H1 (cell line): Measurements from ENCODE around the gene YARS1. TPM values are rescaled to one million over a fixed set of nuclear protein-coding genes. Genes with fewer than 3 reads are reported as not detected.

Experiments used
- CTCF ChIA-PET: fragments of 300-600 bp; sonication (Branson Sonifier 250); formaldehyde crosslinking; loops from one replicate; lab custom pipeline; 2021; ENCODE audit not compliant: partially characterized antibody; lab: Charles Lee
- POLR2A ChIA-PET: fragments of 300-600 bp; sonication (Branson Sonifier 250); formaldehyde crosslinking; loops from one replicate; lab custom pipeline; 2021; ENCODE audit warnings: inconsistent platforms; ENCODE audit not compliant: partially characterized antibody; lab: Charles Lee
- DNase-seq, 2 experiments: peaks; one replicate each; pipeline versions ENCODE4 v3.0.0 to v3.0.0-alpha.2; 2010 to 2022; ENCODE audit warnings: low spot score in 2 of 2, low read depth in 1 of 2, mixed read lengths in 1 of 2
- FAIRE-seq: peaks from 2 replicates; lab custom pipeline; 2011; peaks lifted over from hg19 to GRCh38; lab: Jason Lieb, UNC
- H2AFZ ChIP-seq: 2 replicates; pipeline ENCODE4 v1.8.1; 2012; ENCODE audit warnings: low read length, inconsistent platforms
- H2AK5ac ChIP-seq: 2 replicates; pipeline ENCODE4 v1.6.1; 2013; ENCODE audit warnings: low read depth, low read length
- H2BK120ac ChIP-seq: replicated peaks from 2 replicates; pipeline ENCODE3; 2013; ENCODE audit warnings: low read depth, low read length, inconsistent platforms
- H2BK12ac ChIP-seq: 2 replicates; pipeline ENCODE4 v1.6.1; 2013; ENCODE audit warnings: low read depth, low read length
- H2BK15ac ChIP-seq: 2 replicates; pipeline ENCODE4 v1.6.1; 2013; ENCODE audit warnings: low read length
- H2BK20ac ChIP-seq: 2 replicates; pipeline ENCODE4 v1.6.1; 2013; ENCODE audit warnings: low read length
- H2BK5ac ChIP-seq: 2 replicates; pipeline ENCODE4 v1.6.1; 2013; ENCODE audit warnings: low read depth, low read length
- H3K14ac ChIP-seq: 2 replicates; pipeline ENCODE4 v1.6.1; 2013; ENCODE audit warnings: inconsistent platforms; ENCODE audit not compliant: insufficient read length
- H3K18ac ChIP-seq: 2 replicates; pipeline ENCODE4 v1.6.1; 2013; ENCODE audit warnings: low read length; ENCODE audit errors: extremely low read depth
- H3K23ac ChIP-seq: 2 replicates; pipeline ENCODE4 v1.6.1; 2013; ENCODE audit warnings: inconsistent platforms; ENCODE audit not compliant: insufficient read length
- H3K23me2 ChIP-seq: 2 replicates; pipeline ENCODE4 v1.6.1; 2013; ENCODE audit warnings: low read depth, low read length
- H3K27ac ChIP-seq: 2 replicates; pipeline ENCODE4 v1.6.1; 2011; ENCODE audit warnings: low read depth, low read length, inconsistent platforms
- H3K27me3 ChIP-seq, 4 experiments: replicated peaks in 1 of 4; 1 replicate in 1 of 4; 2 replicates in 3 of 4; pipeline versions ENCODE4 v1.6.1 to v1.8.1; 2011 to 2013; ENCODE audit warnings: low read length in 3 of 4, mild to moderate bottlenecking in 3 of 4, inconsistent platforms in 2 of 4, mixed read lengths in 2 of 4, moderate library complexity in 1 of 4; ENCODE audit not compliant: control insufficient read depth in 3 of 4, insufficient read depth in 3 of 4; ENCODE audit errors: extremely low read depth in 1 of 4
- H3K36me3 ChIP-seq, 4 experiments: 2 replicates each; pipeline versions ENCODE4 v1.6.1 to v1.8.1; 2011 to 2013; ENCODE audit warnings: mild to moderate bottlenecking in 4 of 4, low read length in 3 of 4, moderate library complexity in 2 of 4, control low read depth in 1 of 4, inconsistent platforms in 1 of 4; ENCODE audit not compliant: insufficient read depth in 4 of 4, control insufficient read depth in 2 of 4
- H3K4ac ChIP-seq: replicated peaks from 2 replicates; pipeline ENCODE3; 2013; ENCODE audit warnings: low read length, low read depth, mixed read lengths, inconsistent platforms; ENCODE audit not compliant: insufficient read length
- H3K4me1 ChIP-seq, 4 experiments: replicated peaks in 1 of 4; 1 replicate in 1 of 4; 2 replicates in 3 of 4; pipeline versions ENCODE4 v1.6.1 to v1.8.1; 2011 to 2013; ENCODE audit warnings: low read length in 3 of 4, inconsistent platforms in 2 of 4, mixed read lengths in 1 of 4; ENCODE audit not compliant: insufficient read depth in 4 of 4, control insufficient read depth in 3 of 4
- H3K4me2 ChIP-seq, 2 experiments: 2 replicates each; pipeline versions ENCODE4 v1.6.1 to v1.8.1; 2011 to 2013; ENCODE audit warnings: low read depth in 2 of 2, low read length in 2 of 2, control low read depth in 1 of 2, inconsistent platforms in 1 of 2, mild to moderate bottlenecking in 1 of 2; ENCODE audit not compliant: insufficient read depth in 1 of 2
- H3K4me3 ChIP-seq, 4 experiments: fragments of 200-600, 300-600 bp in 1 of 4; sonication (generic), shearing (Covaris generic), sonication (Bioruptor Twin) in 1 of 4; 2 replicates each; pipeline versions ENCODE4 v1.5.1 to v1.8.1; 2011 to 2016; ENCODE audit warnings: low read length in 4 of 4, low read depth in 3 of 4, control low read depth in 2 of 4, inconsistent platforms in 2 of 4, mild to moderate bottlenecking in 2 of 4, mixed read lengths in 1 of 4, moderate library complexity in 1 of 4; ENCODE audit not compliant: insufficient read depth in 2 of 4; ENCODE audit errors: extremely low read depth in 1 of 4
- H3K56ac ChIP-seq: replicated peaks from 2 replicates; pipeline ENCODE3; 2013; ENCODE audit warnings: low read depth, mild to moderate bottlenecking, mixed read lengths, low read length, inconsistent platforms; ENCODE audit not compliant: insufficient read length
- H3K79me1 ChIP-seq: 2 replicates; pipeline ENCODE4 v1.6.1; 2013; ENCODE audit warnings: low read depth, low read length, control low read depth
- H3K79me2 ChIP-seq, 2 experiments: 2 replicates each; pipeline versions ENCODE4 v1.6.1 to v1.8.1; 2012 to 2013; ENCODE audit warnings: low read length in 2 of 2, mild to moderate bottlenecking in 2 of 2, inconsistent platforms in 1 of 2; ENCODE audit not compliant: insufficient read depth in 2 of 2, control insufficient read depth in 1 of 2
- H3K9ac ChIP-seq, 4 experiments: replicated peaks in 1 of 4; 1 replicate in 1 of 4; 2 replicates in 3 of 4; pipeline versions ENCODE4 v1.6.1 to v1.8.1; 2011 to 2013; ENCODE audit warnings: low read depth in 3 of 4, low read length in 3 of 4, control low read depth in 2 of 4, mild to moderate bottlenecking in 2 of 4, moderate library complexity in 2 of 4, inconsistent platforms in 1 of 4; ENCODE audit errors: extremely low read depth in 1 of 4
- H3K9me3 ChIP-seq, 2 experiments: 2 replicates each; pipeline versions ENCODE4 v1.6.1 to v1.8.1; 2012 to 2013; ENCODE audit warnings: mild to moderate bottlenecking in 2 of 2, moderate library complexity in 2 of 2, control low read depth in 1 of 2, inconsistent platforms in 1 of 2, low read depth in 1 of 2, low read length in 1 of 2, mixed read lengths in 1 of 2; ENCODE audit not compliant: insufficient read depth in 2 of 2
- H4K20me1 ChIP-seq, 2 experiments: replicated peaks in 1 of 2; 2 replicates each; pipeline versions ENCODE3 to v1.8.1; 2011 to 2013; ENCODE audit warnings: inconsistent platforms in 2 of 2, low read length in 2 of 2, mild to moderate bottlenecking in 1 of 2; ENCODE audit not compliant: insufficient read depth in 2 of 2, control insufficient read depth in 1 of 2
- H4K5ac ChIP-seq: 2 replicates; pipeline ENCODE4 v1.6.1; 2013; ENCODE audit warnings: low read length, low read depth, mixed read lengths, inconsistent platforms; ENCODE audit not compliant: insufficient read length
- H4K8ac ChIP-seq: 2 replicates; pipeline ENCODE4 v1.8.0; 2013; ENCODE audit warnings: mild to moderate bottlenecking, moderate library complexity, low read length, inconsistent platforms; ENCODE audit not compliant: insufficient read depth; ENCODE audit errors: extremely low read depth
- H4K91ac ChIP-seq: replicated peaks from 2 replicates; pipeline ENCODE3; 2013; ENCODE audit warnings: low read length, mixed read lengths, inconsistent platforms; ENCODE audit not compliant: insufficient read length
- SIN3A ChIP-seq, 2 experiments: IDR thresholded peaks in 1 of 2; conservative IDR thresholded peaks in 1 of 2; 2 replicates each; pipeline ENCODE4 v1.6.1; 2011 to 2012; ENCODE audit warnings: low read length in 2 of 2, improper control_type of control experiment in 1 of 2, low read depth in 1 of 2, mild to moderate bottlenecking in 1 of 2
- SIX5 ChIP-seq: IDR thresholded peaks from 2 replicates; pipeline ENCODE4 v1.6.1; 2011; ENCODE audit warnings: mild to moderate bottlenecking, low read depth, low read length
- SP4 ChIP-seq: IDR thresholded peaks from 2 replicates; pipeline ENCODE4 v1.6.1; 2012; ENCODE audit warnings: low read length, inconsistent platforms
- TAF1 ChIP-seq: IDR thresholded peaks from 2 replicates; pipeline ENCODE4 v1.6.1; 2011; ENCODE audit warnings: mild to moderate bottlenecking, low read depth, low read length
- WGBS, 2 experiments: shearing (Covaris generic) in 1 of 2; methylation state at CpG; one replicate each; pipeline versions ENCODE4 v1.1.6 to v1.1.7; 2013 to 2015; ENCODE audit warnings: low lambda C conversion rate in 2 of 2, mixed read lengths in 2 of 2, inconsistent platforms in 1 of 2, low coverage in 1 of 2, missing lambda C conversion rate in 1 of 2; ENCODE audit not compliant: insufficient replicate concordance in 2 of 2, insufficient coverage in 1 of 2, insufficient read length in 1 of 2; ENCODE audit errors: extremely low coverage in 1 of 2, missing lambda C conversion rate in 1 of 2; 5-methylcytosine and 5-hydroxymethylcytosine counted together
- polyA plus RNA-seq, 7 experiments: library from polyadenylated mRNA; depleted of rRNA in 3 of 7; stranded (reverse) in 5 of 7; unstranded in 2 of 7; fragments of >200 nt in 5 of 7; fragments of 200-250 nt in 2 of 7; gene quantifications; 1 replicate in 5 of 7; 2 replicates in 1 of 7; 4 replicates in 1 of 7; pipeline versions ENCODE4 v1.2.1 to v1.2.3, GENCODE V29; 2011 to 2013; ENCODE audit warnings: missing spikeins in 2 of 7, mixed read lengths in 2 of 7
- total RNA-seq: library from RNA; stranded (reverse); fragmentation: NEBNext Ultra II Directional; extraction: Animal tissue kit (Norgen Biotek cat#: 25700); gene quantifications from 2 replicates; pipeline ENCODE4 v1.2.1, GENCODE V29; 2021

The YARS1 gene
- total and polyA plus RNA-seq, 2 of the 8 experiments (the other 6 are each of a cell fraction or from before 2014, with no cell fraction given): 47.1 to 226 TPM

DNA sequence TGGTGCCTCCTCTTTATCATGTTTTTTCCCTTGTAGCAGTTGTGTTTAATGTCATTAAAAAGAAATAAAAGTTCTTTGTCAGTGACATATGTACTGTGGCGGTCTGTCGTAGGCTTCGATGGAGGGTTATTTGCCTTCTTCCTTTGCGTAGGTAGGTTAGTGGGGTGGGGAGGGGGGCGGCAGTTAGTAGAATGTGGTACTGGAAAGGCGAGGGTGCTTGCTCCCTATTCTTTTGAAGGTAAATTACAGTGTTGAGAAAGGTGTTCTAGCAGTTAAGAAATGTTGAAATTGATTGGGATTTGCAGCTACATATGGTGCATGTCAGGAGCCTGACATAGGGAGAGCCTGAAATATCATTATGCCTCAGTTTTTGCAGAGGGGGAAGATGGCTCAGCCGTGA is 41.6 kb upstream of the YARS1 start:
- Histone ChIP-seq H3K23me2 (no peaks in the 10 kb centered on the region), H2AK5ac (no peak overlapping the region)
- no peak for DNase-seq
- no peak for TF ChIP-seq SP4
- no peak for TF ChIP-seq SIX5
- TF ChIP-seq SIN3A (conservative IDR thresholded peaks at IDR 0.05 in 1 of 2, IDR thresholded peaks at IDR 0.05 in 1 of 2; ENCODE audit: low read depth in 1 of 2, low read length in 2 of 2): no peak
- no peak for TF ChIP-seq TAF1

More for the DNA sequence above, 41.6 kb upstream of the YARS1 start:
- Histone ChIP-seq H3K4me2 (no peak overlapping the region), H3K36me3 (peaks cover 7 to 50% (median 15%) of the 10 kb centered on the region in 4 experiments; a peak in 6 of 8 replicates), H2BK20ac (no peak overlapping the region), H4K5ac (no peak overlapping the region), H3K4ac (no peak overlapping the region), H3K14ac (no peak overlapping the region), H3K27me3 (no peaks in the 10 kb centered on the region), H3K27ac (no peak overlapping the region), H2AFZ (no peak overlapping the region), H3K23ac (no peak overlapping the region), H3K79me1 (no peaks in the 10 kb centered on the region), H3K79me2 (no peaks in the 10 kb centered on the region), H3K4me3 (no peak overlapping the region), H2BK120ac (no peak overlapping the region), H4K91ac (no peak overlapping the region), H3K9me3 (no peaks in the 10 kb centered on the region), H3K4me1 (no peaks in the 10 kb centered on the region), H4K8ac (no peak overlapping the region), H3K56ac (no peak overlapping the region), H2BK5ac (no peak overlapping the region), H2BK12ac (no peak overlapping the region), H3K9ac (no peak overlapping the region), H2BK15ac (no peak overlapping the region), H4K20me1 (peaks cover 0 to 2% of the 10 kb centered on the region in 2 experiments), H3K18ac (no peak overlapping the region)
- FAIRE-seq: no peak
- 91% methylated on average over 7 of the region's 7 CpGs; no CpG with 5 or more reads in 1 of the 2 experiments for WGBS, 2 experiments
- ChIA-PET POLR2A (interaction anchor here (1.2 to 1.6 kb wide), 4 partner anchors 9 to 42 kb away, joined by 4 to 8 read pairs (median 6); partner anchors contain the start of genes FNDC5, S100PBP and YARS1), CTCF (interaction anchor here (1.3 to 3.6 kb wide), 4 partner anchors 10 to 34 kb away, joined by 3 to 11 read pairs (median 4); no protein-coding TSS in a partner anchor)
